Measurements from ENCODE around the gene DUOX1.

- TF ChIP-seq POLR2A (IDR thresholded peaks at IDR 0.05; ENCODE audit: low read depth, low read length) (no peak), POLR2AphosphoS5 (IDR thresholded peaks at IDR 0.05; ENCODE audit: low read depth, low read length) (no peak), TAF1 (IDR thresholded peaks at IDR 0.05; ENCODE audit: borderline replicate concordance, low read depth, low read length) (no peak)
These were observed 689 bp upstream of the DUOX1 start for GRCh38 chr15:45128971-45129639.

All from GM12892 (cell line).